Tibial nerve (tissue), 4 donors: ENCODE results near the gene CACNA1I. TPM values are rescaled to one million over a fixed set of nuclear protein-coding genes. Genes with fewer than 3 reads are reported as not detected.

ENCODE experiments used
- DNase-seq, 2 donors: peaks; one replicate each; pipeline ENCODE4 v3.0.0-alpha.2; 2019; ENCODE audit warnings: low spot score in 2 of 2
- H3K27ac ChIP-seq, 4 donors: fragments of 200-600 bp; sonication (generic) in 3 of 4; one replicate each; pipeline ENCODE4 v1.5.1; 2017 to 2019; ENCODE audit warnings: mild to moderate bottlenecking in 1 of 4
- H3K27me3 ChIP-seq, 2 donors: fragments of 200-600 bp; sonication (generic) in 1 of 2; one replicate each; pipeline versions ENCODE4 v1.5.1 to v1.6.0; 2017 to 2019
- H3K36me3 ChIP-seq, 3 donors: fragments of 200-600 bp; sonication (generic); one replicate each; pipeline ENCODE4 v1.5.1; 2018 to 2019
- H3K4me1 ChIP-seq, 4 donors: fragments of 200-600 bp; sonication (generic) in 3 of 4; one replicate each; pipeline ENCODE4 v1.5.1; 2017 to 2019
- H3K4me3 ChIP-seq, 4 donors: fragments of 200-600 bp; sonication (generic) in 3 of 4; one replicate each; pipeline ENCODE4 v1.5.1; 2017 to 2019; ENCODE audit warnings: mild to moderate bottlenecking in 1 of 4, moderate library complexity in 1 of 4
- H3K9me3 ChIP-seq, 4 donors: fragments of 200-600 bp; sonication (generic) in 3 of 4; one replicate each; pipeline ENCODE4 v1.5.1; 2017 to 2019
- CTCF ChIP-seq, 5 experiments: fragments of 200-600 bp in 3 of 5; fragments of 450-650 bp in 2 of 5; sonication (generic) in 3 of 5; IDR thresholded peaks; one replicate each; pipeline ENCODE4 v1.5.1; 2016 to 2019; ENCODE audit warnings: antibody characterized with exemption in 5 of 5, mild to moderate bottlenecking in 3 of 5, moderate library complexity in 2 of 5
- EP300 ChIP-seq, 2 donors: sonication (generic); formaldehyde crosslinking; IDR thresholded peaks; one replicate each; pipeline ENCODE4 v1.6.1; 2017; ENCODE audit warnings: antibody characterized with exemption in 2 of 2, mild to moderate bottlenecking in 1 of 2
- POLR2A ChIP-seq, 2 donors: fragments of 450-650 bp; IDR thresholded peaks; one replicate each; pipeline ENCODE4 v1.6.1; 2017; ENCODE audit warnings: antibody characterized with exemption in 2 of 2, mild to moderate bottlenecking in 2 of 2, moderate library complexity in 2 of 2
- WGBS, 2 donors: methylation state at CpG; one replicate each; pipeline ENCODE4 v1.1.5; 2018; 5-methylcytosine and 5-hydroxymethylcytosine counted together
- total RNA-seq, 4 donors: library from RNA; depleted of rRNA; stranded (reverse); fragments of >200 nt; gene quantifications; one replicate each; pipeline ENCODE4 v1.1.0, GENCODE V29; 2016

CACNA1I gene
- total RNA-seq, 4 donors from 2014 or later: 0.42 to 0.78 (median 0.52) TPM

- Histone ChIP-seq H3K4me3 (no peak overlapping the region), H3K27me3 (peaks cover 0 to 78% of the 10 kb centered on the region in 2 donors), H3K36me3 (no peaks in the 10 kb centered on the region), H3K27ac (no peak overlapping the region), H3K9me3 (no peaks in the 10 kb centered on the region), H3K4me1 (peaks cover 0 to 23% (median 13%) of the 10 kb centered on the region in 4 donors)
- WGBS, 2 donors: 84 to 91% methylated on average over 11 to 18 of the region's 18 CpGs
- no peak for TF ChIP-seq EP300 (IDR thresholded peaks at IDR 0.05)
- no peak for DNase-seq
These were observed 88.4 kb downstream of the CACNA1I start for GRCh38 chr22:39658806-39659463.

DNA sequence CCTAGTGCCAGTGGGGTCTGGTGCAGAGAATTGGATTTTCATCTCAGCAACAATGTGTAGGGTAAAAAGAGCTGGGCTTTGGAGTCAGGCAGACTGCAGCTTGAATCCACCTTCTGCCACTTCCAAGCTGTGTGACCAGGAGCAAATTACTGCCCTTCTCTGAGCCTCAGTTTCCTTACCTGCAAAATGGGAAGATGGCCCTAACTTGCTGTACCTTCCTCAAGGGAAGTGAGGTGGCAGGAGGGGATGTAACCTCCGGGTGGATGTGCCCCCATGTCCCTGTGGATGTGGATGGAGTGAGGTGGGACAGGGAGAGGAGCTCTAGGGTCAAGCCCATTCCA lies 90.9 kb downstream of the CACNA1I start:
- Histone ChIP-seq H3K4me3 (peak overlapping the region in 1 of 4 donors; percentile 33), H3K27me3 (peaks cover 0 to 82% of the 10 kb centered on the region in 2 donors), H3K9me3 (no peaks in the 10 kb centered on the region), H3K36me3 (no peaks in the 10 kb centered on the region), H3K27ac (no peak overlapping the region), H3K4me1 (peaks cover 0 to 31% (median 17%) of the 10 kb centered on the region in 4 donors)
- no peak for DNase-seq
- WGBS, 2 donors: 33 to 50% methylated on average over 1 of the region's 1 CpG
- TF ChIP-seq CTCF (IDR thresholded peaks at IDR 0.05) (no peak), EP300 (IDR thresholded peaks at IDR 0.05) (no peak), POLR2A (IDR thresholded peaks at IDR 0.05) (no peak)

GRCh38 chr22:39661842-39662685 lies 91.5 kb downstream of the CACNA1I start:
- Histone ChIP-seq H3K4me3 (peak overlapping the region in 2 of 4 donors; percentile 25 to 33), H3K27me3 (peaks cover 0 to 82% of the 10 kb centered on the region in 2 donors)
- no peak for DNase-seq

GRCh38 chr22:39662686-39663052 lies 92.1 kb downstream of the CACNA1I start:
- no peak for DNase-seq
- WGBS, 2 donors: 10 to 18% methylated on average over 16 to 17 of the region's 26 CpGs
- H3K9me3 ChIP-seq: peaks cover 0 to 2% (median 0%) of the 10 kb centered on the region in 4 donors
- TF ChIP-seq POLR2A (IDR thresholded peaks at IDR 0.05): no peak
- no peak for TF ChIP-seq CTCF (IDR thresholded peaks at IDR 0.05)
- TF ChIP-seq EP300 (IDR thresholded peaks at IDR 0.05): no peak
- peaks cover 0 to 82% of the 10 kb centered on the region in 2 donors for H3K27me3 ChIP-seq
- no peaks in the 10 kb centered on the region for H3K36me3 ChIP-seq
- H3K4me3 ChIP-seq: peak overlapping the region in 1 of 4 donors; percentile 25
- H3K4me1 ChIP-seq: peaks cover 0 to 31% (median 17%) of the 10 kb centered on the region in 4 donors
- H3K27ac ChIP-seq: no peak overlapping the region

More at GRCh38 chr22:39661842-39662685, 91.5 kb downstream of the CACNA1I start:
- Histone ChIP-seq H3K9me3 (no peaks in the 10 kb centered on the region), H3K27ac (no peak overlapping the region), H3K4me1 (peaks cover 0 to 31% (median 17%) of the 10 kb centered on the region in 4 donors), H3K36me3 (no peaks in the 10 kb centered on the region)
- no peak for TF ChIP-seq CTCF (IDR thresholded peaks at IDR 0.05)
- TF ChIP-seq EP300 (IDR thresholded peaks at IDR 0.05): no peak
- no peak for TF ChIP-seq POLR2A (IDR thresholded peaks at IDR 0.05)
- 1 to 8% methylated on average over 24 to 50 of the region's 77 CpGs for WGBS, 2 donors

DNA sequence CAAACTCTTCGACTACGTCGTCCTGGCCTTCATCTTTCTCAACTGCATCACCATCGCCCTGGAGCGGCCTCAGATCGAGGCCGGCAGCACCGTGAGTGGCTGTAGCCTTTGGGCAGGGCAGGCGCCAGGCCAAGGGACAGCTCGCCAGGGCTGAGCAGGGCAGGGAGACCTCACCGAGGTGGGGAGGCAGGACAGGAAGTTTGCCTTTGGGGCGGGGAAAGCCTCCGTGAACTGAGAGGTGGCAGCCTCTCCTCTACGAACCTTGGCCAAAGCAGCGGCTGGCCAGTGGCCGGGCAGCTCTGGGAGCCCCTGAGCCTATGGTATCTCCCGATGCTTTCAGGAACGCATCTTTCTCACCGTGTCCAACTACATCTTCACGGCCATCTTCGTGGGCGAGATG lies 93.2 kb downstream of the CACNA1I start:
- Histone ChIP-seq H3K4me1 (peaks cover 0 to 31% (median 17%) of the 10 kb centered on the region in 4 donors), H3K36me3 (peaks cover 0 to 3% (median 0%) of the 10 kb centered on the region in 3 donors), H3K27ac (no peak overlapping the region), H3K9me3 (peaks cover 0 to 13% (median 0%) of the 10 kb centered on the region in 4 donors), H3K4me3 (no peak overlapping the region), H3K27me3 (peaks cover 0 to 72% of the 10 kb centered on the region in 2 donors)
- no peak for DNase-seq
- TF ChIP-seq POLR2A (IDR thresholded peaks at IDR 0.05) (no peak), CTCF (IDR thresholded peaks at IDR 0.05) (no peak), EP300 (IDR thresholded peaks at IDR 0.05) (no peak)
- 49 to 52% methylated on average over 9 to 22 of the region's 22 CpGs for WGBS, 2 donors
